GM21619 (cell line): ENCODE data around the gene ARHGDIA.

Experiments used
- ATAC-seq: cut with Tn5 transposase; IDR thresholded peaks from one replicate; pipeline ENCODE4 v1.9.1; 2021; ENCODE audit not compliant: unreplicated experiment

Gene ARHGDIA

GRCh38 chr17:81906476-81907218, 35.5 kb upstream of the ARHGDIA start:
- no peak for ATAC-seq

GRCh38 chr17:81905993-81906392, 34.9 kb upstream of the ARHGDIA start:
- ATAC-seq, result no peak

- ATAC-seq, result no peak
Measured at GRCh38 chr17:81905424-81905875, 34.3 kb upstream of the ARHGDIA start.

- no peak for ATAC-seq
Measured at GRCh38 chr17:81904600-81905423, 33.7 kb upstream of the ARHGDIA start.

GRCh38 chr17:81903896-81904599, 32.9 kb upstream of the ARHGDIA start:
- ATAC-seq, result no peak

GRCh38 chr17:81903415-81903831, 32.3 kb upstream of the ARHGDIA start:
- no peak for ATAC-seq

GRCh38 chr17:81902653-81903414, 31.7 kb upstream of the ARHGDIA start:
- no peak for ATAC-seq

- ATAC-seq, result no peak
Measured at GRCh38 chr17:81902023-81902652, 31.0 kb upstream of the ARHGDIA start, which contains the start of gene NPB. TSS of gene NPB (plus strand) at chr17:81902238. CDS start at chr17:81902278, 40 bp downstream.

- ATAC-seq, result no peak
Measured at GRCh38 chr17:81901167-81902022, 30.3 kb upstream of the ARHGDIA start.

GRCh38 chr17:81900181-81900820, 29.2 kb upstream of the ARHGDIA start:
- ATAC-seq, result no peak

- no peak for ATAC-seq
Measured at GRCh38 chr17:81899514-81900166, 28.5 kb upstream of the ARHGDIA start.

GRCh38 chr17:81898885-81899284, 27.7 kb upstream of the ARHGDIA start:
- ATAC-seq, result no peak

- no peak for ATAC-seq
Measured at GRCh38 chr17:81898029-81898866, 27.1 kb upstream of the ARHGDIA start.

GRCh38 chr17:81895400-81895799, 24.3 kb upstream of the ARHGDIA start:
- ATAC-seq, result no peak

- ATAC-seq, result no peak
Measured at GRCh38 chr17:81891303-81891552, 20.1 kb upstream of the ARHGDIA start.

- ATAC-seq, result peak; percentile 8
Measured at GRCh38 chr17:81890447-81891302, 19.5 kb upstream of the ARHGDIA start.

- no peak for ATAC-seq
Measured at GRCh38 chr17:81889602-81890001, 18.5 kb upstream of the ARHGDIA start.
